ENCODE measurements around the gene UST.
"Not testable (repeated sequence)": the region's sequence is repeated elsewhere in the genome, so short reads cannot be mapped to it uniquely, and the experiment has no call there.

The UST gene

DNA sequence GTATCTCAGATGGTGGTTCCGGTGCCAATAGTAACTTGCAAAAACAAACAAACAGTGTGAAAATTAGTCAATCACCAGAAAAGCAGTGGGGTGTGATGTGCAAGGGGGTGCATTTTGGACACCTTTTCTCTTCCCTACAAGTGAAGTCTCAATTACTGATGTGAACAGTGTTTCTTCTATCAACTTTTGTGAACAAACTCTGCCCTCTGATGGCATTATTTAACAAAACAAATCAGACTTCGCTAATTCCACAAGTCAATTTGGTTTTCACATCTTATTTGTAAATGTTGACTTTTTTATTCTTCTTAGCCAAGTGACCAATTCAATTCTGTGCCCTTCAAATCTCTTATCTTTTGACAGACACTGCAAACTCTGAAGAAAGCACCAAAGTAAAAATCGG is 212.2 kb downstream of the UST start:
- DNase-seq: no peak

DNA sequence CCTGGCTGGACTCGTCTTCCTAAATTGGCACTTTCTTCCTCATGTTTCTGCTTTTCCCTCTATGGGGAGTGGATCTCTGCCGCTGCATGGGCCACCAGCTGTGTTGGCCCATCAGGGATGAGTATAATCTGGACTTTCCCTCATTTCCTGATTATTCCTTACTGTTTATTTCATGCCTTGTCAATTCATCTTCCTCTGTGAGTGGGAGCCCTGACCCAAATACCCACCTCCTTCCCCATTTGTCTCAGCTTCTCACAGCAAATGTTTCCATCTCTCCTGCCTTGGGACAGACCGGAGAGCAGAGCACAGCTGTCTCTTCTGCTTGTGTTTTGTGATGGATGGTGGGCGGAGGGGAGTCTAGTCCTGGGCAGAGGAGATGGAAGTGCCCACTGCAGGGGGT is 212.7 kb downstream of the UST start:
- DNase-seq: no peak

DNA sequence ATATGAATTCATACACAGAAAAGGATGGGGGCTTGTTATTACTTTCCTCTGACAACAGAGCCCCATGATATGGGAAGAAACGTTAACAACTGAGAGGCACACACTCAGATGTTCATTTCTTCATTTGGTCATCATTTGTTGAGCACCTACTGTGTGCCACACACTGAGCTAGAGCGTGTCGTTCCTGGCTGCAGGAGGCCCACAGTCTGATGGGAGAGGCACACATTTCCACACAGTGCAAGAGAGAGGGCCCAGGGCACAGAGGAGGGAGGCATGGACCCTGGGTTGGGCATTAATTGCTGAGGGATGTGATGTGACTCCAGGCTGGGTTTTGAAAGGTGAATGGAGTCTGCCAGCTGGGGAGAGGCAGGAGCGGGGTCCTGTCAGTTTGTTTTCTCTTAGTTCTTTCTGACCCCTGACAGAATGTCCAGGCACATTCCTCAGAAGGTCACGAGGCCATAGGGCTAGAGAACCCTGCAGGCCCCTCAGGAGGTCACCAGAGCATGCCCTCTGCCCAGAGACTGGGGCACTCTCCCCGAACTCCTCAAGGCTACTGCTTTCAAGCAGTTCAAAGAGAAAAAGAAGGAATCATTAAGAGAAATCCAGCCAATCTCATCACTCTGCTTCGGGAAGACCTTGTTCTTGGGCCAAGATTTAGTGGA is 216.2 kb downstream of the UST start:
- DNase-seq: no peak

DNA sequence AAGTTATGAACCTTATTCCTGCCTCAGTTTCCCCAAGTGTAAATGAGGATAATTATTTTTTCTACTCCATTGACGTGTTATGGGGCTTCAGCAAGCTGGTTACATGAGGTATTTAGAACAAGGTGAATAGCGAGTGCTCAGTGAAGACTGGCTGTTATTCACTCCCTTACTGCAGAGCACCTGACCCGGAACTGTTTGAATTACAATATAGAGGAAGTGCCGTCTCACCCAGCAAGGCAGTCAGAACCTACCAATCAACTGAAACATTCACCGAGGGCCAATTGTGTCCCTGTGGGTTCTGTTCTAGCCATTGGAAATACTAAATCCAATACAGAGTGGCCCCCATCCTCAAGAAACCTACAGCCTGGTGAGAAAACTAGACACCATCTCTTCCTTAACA is 216.9 kb downstream of the UST start:
- DNase-seq: no peak

DNA sequence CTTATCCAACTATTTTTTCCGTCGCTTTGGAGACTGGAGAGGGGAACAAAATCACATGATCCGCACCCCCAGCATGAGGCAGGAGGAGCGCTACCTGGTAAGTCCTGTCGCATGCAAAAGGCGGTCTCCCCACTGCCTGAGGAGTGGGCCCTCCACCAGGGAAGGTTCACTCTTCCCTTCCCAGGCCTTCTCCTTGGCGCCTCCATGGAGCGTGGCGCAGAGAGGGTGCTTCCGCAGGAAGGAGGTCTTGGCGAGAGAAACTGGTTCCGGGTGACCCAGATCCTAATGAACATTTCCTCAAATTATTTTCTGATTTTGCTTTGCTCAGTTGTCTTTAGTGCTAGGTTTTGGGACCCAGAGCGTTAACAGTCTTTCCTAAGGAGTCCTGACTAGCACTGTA is 217.6 kb downstream of the UST start:
- DNase-seq: no peak

DNA sequence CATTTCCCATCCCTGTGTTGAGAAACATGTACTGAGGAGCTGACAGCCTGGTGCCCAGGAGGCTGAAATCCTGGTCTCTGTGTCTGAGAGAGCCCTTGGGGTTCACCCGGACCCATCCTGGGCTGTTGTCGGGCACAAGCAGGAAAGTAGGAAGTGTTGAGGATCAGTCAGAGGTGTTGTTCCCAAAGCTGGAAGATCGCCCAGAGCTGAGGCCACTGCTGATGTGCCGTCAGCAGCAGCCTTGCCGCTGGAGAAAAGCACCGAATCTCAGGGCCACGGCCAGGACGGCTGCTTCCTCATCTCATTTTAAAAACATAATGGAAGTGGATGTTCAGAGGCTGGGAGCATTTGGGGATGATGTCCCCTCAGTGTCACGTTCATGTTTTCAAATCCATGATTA is 218.5 kb downstream of the UST start:
- no peak for DNase-seq

DNA sequence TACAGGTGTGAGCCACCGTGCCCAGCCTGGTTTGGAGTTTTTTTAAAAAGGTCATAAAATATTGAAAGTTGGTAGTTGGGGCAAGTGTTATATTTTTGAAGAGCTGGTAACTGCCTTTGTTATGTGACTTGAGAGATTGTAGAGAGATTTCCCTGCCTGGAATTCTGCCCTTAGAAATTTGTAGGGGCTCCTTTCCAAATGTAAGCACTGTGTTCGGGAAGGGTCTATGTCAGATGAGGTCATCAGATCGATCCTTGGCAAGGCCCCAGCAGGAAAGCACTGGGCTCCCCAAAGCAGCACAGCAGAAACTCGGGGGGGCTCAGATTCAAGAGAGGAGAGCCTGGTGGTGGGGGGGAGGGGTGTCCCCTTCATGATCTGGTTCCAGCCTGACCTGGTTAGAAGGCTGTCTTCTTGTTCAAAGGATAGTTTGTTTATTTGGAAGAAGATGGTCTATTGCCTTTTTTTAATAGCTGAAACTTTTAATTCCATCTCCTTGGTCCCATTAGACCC is 220.2 kb downstream of the UST start:
- DNase-seq: no peak

DNA sequence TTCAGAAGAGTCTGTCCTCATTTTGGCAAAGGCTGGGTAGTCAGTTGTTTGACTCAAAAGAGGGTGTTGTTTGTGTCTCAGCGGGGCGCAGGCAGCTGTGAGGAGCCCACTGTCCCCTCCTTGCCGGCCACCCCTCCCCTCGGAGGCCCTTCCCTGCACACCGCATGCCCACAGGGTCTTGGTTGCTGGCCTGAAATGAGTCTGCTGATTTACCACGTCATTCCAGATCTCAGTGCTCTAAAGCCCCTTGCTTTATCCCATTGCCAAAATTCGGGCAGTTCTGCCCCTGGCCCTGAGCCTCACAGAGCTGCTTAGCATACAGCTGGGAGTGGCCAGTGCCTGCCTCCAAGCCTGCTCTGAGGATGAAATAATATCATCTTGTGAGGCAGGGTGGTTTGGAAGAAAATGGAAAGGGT is 220.7 kb downstream of the UST start:
- DNase-seq: no peak

DNA sequence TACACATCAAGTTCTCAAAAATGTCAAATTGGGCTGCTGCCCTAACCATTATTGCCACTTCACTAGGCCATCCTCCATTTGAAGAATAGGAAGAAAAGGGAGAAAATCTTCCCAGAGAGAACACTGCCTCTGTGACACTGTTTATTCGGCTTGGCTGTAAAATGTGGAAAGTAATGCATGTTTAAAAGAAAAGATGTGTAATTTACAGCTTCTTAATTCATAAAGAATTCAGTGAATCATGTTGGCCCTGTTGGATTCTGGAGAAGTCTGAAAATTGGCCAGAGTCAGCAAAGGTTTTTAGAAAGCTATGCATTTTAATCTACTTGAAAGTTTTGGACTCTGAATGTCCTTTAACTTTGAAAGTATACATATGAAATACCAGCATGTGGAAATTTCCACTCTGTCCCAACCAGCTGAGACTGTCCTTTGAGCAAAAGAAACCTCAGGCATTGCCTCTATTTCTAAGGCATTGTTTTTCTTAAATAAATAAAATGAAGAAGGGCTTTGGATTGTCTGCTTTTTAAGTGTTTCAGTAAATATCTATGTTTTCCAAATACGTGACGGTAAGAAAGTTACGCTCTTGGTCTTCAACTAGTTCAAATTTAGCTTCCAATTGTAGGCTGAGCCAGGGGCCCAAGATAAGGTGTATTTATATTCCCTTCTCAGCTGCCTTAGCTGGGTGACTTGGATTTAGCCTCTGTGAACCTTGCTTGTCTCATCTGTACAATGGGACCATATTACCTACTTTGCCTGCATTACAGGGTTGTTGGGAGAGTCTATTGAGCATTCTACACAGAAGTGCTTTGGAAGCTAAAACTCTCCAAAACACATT is 222.2 kb downstream of the UST start:
- no peak for DNase-seq

DNA sequence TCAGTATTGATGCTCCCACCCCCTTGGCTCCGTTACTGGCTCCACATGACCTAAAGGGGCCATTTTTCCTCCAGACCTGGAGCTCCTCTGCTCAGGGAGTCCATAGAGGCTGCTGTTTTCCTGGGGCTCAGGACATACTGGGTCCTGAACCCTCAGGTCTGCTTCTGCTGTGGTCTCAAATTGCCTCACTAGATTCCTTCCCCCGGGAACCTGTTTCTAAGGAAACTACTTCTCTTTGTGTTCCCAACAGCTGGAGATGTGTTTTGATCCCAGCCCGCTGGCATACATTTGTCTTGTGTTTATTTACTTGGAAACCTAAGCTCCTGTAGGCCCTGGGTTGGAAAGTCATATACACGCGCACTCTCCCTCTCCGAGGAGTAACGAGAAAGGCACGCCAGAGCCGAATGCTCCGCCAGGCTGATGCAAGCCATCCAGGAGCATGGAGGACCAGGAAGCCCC is 222.8 kb downstream of the UST start:
- DNase-seq: no peak

DNA sequence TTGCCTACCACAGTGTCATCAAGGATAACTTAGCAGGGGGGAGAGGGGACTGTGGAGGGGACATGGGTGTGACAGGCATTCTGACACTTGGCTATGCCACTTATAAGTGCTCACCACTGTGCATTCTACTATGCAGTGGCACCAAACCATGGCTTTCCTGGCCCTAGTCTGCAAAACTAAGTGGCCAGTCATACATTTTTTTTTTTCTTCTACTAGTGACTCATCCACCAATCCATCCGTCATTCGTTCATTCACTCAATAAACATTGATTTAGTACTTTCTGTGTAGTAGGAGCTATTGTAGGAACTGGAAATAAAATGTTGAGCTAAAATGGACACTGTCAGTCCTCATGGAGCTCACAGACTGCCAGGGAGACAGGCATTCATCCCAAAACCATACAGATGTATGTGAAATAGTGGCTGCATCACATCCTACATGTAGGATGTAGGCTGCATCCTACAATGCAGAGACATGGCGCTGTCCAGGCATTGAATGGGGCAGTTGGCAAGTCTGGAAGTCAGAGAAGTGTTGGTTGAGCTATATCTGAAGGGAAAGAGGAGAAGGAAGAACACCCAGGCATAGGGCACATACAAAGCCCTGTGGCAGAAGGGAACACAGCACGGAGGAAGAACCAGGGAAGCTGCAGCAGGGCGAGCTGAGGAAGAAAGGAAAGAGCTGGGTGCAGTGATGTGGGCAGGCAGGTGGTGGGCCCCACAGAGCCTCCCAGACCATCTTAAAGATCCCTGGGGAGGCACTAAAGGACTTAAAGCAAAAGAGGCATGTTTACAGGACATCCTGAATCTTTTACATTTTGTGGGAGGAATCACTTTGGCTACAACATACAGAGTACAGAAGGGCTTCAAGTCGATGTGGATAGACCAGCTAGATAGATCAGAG is 224.4 kb downstream of the UST start:
- DNase-seq: no peak

DNA sequence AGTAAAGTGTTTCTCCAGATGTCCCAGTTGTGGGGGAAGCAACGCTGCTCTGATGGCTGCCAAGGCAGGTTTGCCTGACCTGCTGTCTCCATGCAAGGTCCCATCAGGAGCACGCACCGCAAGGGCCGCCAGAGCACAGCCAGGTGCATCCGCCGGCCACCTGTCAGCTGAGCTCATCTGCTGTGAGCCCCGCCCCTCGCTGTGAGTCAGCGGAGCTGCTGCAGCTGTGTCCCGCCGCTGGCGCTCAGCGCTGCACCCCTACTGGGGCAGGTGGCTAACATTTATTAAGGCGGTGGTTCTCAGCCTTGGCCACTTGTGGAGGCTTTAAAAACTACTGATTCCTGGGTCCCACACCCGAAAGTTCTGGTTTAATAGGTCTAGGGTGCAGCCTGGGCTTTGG is 225.7 kb downstream of the UST start:
- peak in 1 of 2 donors; percentile 46 for DNase-seq

DNA sequence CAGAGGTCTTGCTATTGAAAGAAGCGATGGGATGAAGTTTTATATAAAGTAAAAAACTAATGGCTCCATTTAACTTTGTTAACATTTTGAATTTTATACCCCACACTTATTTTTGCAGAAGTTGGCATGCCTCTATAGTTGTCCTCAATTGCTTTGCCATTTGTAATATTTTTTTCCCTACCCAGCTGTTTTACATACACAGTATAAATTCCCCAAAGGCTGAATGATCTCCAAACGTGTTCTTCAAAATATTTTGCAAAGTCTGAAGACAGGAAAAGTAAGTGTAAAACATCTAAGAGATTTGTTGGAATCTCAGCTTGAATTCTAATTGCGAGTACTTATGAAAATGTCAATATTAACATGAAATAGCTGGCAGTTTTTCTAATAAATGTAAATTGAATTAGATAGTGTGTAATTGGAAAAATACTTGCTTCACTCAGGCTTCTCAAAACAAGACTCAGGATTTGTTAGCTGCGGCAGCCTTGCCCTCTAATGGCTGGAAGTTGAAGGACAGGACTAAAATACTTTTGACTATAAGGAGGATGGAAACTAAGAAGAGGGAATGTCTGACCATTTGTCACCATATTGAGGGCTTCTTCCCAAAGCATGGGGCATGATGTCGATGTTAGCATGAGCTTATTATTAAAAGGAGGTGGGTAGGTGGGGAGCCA is 226.8 kb downstream of the UST start:
- no peak for DNase-seq

DNA sequence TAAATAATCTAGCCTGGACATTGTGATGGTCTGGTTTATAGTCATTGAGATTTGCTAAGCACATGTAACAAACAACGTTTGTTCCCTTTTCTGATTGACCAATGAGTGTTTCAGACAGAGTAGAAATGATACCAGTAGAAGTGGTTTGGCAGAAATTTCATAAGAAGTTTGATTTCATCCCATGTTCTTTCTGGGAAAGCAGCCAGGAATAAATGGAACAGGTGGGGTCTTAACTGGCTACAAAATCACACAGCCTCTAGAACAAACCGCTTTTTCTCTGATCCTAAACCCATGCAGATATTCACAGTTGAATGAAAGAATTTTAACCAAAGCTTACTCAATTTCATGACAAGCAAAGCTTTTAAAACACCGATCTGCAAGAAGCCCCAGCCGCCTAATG is 227.5 kb downstream of the UST start:
- no peak for DNase-seq

DNA sequence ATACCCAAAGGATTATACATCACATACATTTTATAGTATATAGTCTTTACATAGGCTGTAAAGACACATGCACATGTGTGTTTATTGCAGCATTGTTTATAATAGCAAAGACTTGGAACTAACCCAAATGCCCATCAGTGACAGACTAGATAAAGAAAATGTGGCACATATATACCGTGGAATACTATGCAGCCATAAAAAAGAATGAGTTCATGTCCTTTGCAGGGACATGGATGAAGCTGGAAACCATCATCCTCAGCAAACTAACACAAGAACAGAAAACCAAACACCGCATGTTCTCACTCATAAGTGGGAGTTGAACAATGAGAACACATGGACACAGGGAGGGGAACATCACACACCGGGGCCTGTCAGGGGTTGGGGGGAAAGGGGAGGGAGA is 231.5 kb downstream of the UST start:
- DNase-seq: not testable (repeated sequence)

DNA sequence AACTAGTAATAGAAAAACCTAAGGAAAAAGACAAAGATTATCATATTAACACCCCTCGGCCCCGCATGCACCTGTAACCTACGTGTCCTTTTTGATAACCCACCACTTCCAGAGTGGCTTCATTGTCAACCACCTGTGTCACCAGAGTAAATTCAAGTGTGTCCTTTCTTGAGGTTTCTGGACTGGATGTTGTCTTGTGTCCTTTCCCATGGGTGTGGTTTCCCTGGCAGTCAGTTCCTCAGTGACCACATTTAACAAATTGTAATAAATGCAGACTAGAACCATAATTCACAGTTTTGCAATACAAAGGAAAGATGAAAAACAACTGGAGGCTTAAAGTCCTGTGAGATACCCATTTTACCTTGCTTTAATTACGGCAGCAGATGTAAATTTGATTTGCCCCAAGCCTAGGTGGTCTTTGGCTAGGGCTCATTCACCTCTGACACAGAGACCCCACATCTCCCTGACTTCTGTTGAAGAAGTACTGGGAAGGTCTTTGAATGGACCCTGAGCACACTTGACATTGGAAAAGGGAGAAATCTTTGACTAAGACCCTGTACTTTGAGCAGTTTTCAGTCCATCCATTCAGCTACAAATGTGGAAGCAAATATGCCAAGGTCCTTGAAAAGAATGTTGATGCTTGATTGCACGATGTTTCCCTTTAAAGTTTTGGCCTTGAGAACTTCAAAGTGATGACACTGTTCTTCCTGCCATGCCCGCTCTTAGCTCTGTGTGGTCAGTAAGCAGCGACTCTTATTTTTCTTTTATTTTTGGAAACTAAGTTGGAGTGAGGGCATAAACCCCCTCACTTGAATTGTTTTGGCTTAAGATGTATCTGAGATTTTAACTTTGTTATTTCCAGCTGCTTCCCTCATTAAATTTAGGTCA is 232.4 kb downstream of the UST start:
- no peak for DNase-seq

DNA sequence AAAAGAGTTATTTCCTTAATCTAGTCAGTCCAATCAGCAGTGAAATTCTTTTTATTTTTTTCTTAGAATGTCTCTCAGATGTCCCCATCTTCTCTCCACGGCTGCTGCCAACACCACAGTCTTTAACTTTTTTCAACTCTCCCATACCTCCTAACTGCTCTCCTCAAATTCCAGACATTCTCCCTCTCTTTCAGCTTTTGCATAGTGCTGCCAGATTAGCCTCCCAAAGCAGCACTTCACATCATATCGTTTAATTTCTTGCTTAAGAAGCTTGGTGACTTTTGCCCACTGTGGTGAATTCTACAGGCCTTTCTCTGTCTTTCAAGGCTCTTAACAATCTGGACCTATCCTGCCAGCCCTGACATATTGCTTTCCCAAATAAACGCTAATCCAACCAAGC is 233.4 kb downstream of the UST start:
- no peak for DNase-seq

DNA sequence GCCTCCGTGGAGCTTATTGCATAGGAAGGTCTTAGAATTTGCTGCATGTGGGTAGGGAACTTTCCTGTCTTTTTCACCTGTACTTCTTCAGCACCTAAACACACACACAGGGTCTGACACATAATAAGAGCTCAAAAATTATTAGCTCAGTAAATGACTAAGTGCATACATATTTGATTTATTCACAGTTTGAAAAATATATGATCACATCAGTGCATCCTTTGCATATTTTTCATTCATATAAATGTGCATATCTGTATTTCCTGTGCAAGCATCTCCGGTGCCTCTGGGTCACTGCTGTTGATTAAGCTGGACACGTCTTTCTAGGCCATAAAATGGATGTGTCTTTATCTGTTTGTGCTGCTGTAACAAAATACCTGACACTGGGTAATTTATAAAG is 234.7 kb downstream of the UST start:
- no peak for DNase-seq

DNA sequence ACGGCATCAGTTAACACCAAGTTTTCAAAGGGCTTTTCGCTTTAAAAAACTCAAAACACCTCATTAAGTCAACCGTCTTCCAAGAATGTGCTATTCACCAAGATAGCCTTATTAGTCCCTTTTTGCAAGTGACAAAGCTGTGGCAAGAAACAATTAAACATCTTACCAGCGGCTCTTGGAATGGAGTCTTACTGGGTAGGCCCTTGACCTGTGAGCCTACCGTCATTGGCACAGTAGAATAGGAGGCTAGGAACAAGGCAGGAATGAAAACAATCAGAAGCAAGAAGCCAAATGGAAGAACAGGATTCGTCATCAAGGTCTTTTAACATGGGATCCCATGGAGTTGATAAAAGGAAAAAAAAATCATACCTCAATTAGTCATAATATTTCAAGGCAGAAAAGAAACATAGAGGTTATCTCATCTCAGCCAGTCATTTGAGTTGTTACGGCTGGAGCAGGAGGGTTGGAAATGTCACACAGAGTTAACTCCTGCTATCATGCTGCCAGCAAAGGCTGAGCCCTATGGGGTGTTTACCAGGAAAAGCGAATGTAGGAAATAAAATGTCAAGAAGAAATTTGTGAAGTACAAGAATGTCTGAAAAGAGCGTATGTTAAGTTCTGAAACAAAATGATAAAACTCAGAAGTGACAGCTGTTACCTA is 236.4 kb downstream of the UST start:
- DNase-seq: no peak

DNA sequence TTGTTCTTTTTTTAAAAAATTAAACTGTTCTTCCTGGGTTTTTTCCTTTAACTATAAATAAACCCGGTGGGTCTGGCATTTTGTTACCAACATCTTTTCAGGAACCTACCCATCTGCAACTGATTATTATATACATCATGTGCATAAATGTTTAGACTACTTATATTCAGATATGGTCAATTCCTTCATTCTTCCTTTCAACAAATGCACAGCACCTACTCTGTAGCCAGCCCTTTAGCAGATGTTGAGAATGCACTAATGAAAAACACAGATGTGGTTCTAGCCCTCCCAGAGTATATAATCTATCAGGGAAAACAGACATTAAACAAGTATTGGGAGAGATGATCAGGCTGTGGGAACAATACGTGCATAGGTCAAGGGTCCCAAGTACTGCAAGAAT is 237.1 kb downstream of the UST start:
- DNase-seq: no peak

DNA sequence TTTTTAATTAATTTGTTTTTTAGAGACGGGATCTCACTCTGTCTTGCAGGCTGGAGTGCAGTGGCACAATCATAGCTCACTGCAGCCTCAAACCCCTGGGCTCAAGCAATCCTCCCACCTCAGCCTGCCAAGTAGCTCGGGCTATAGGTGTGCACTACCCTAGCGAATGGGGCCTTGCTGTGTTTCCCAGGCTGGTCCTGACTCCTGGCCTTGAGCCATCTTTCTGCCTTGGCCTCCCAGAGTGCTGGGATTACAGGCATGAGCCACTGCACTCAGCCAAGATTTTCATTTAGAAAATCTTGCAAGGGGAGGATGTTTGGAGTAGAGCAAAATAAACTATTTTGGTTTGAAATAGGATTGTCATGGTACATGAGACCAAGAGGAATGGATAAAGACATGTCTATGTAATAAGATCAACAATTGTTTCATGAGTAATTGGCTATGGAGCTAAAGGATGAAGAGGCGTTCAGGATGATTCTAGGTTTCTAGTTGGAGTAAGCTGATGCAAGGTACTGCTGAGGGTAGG is 237.8 kb downstream of the UST start:
- DNase-seq: no peak
